Measurements from ENCODE around the gene TMED5.

GRCh38 chr1:93172778-93173177, 7.4 kb downstream of the TMED5 start:
- TF ChIP-seq CTCF (IDR thresholded peaks at IDR 0.05): no peak
- no peak for TF ChIP-seq POLR2A (IDR thresholded peaks at IDR 0.05)
